PC-9 (cell line): ENCODE data around the gene PTGFRN.

Source experiments
- CTCF ChIP-seq: fragments of 200-600 bp; sonication (generic); conservative IDR thresholded peaks from 2 replicates; pipeline ENCODE4 v1.6.1; 2017; ENCODE audit warnings: mixed run types, antibody characterized with exemption, mild to moderate bottlenecking, moderate library complexity
- EZH2 ChIP-seq: fragments of 200-600 bp; sonication (generic); IDR thresholded peaks from 2 replicates; pipeline ENCODE4 v1.8.0; 2017; ENCODE audit warnings: antibody characterized with exemption, low read depth

- TF ChIP-seq CTCF: no peak
- no peak for TF ChIP-seq EZH2
Measured at GRCh38 chr1:116914667-116915066, 5.0 kb downstream of the PTGFRN start.
